CD14-positive monocyte (primary cell): ENCODE measurements around the gene KIAA0753. TPM values are rescaled to one million over a fixed set of nuclear protein-coding genes. Genes with fewer than 3 reads are reported as not detected.

Source experiments
- DNase-seq, 3 donors: peaks; one replicate each; pipeline ENCODE4 v3.0.0-alpha.2; 2011 to 2022
- H2AFZ ChIP-seq: 2 replicates; pipeline ENCODE4 v1.6.0; 2012; ENCODE audit warnings: mild to moderate bottlenecking, low read depth, low read length, inconsistent platforms; ENCODE audit not compliant: insufficient read depth, poor library complexity, severe bottlenecking
- H3K27ac ChIP-seq, 2 donors: 1 replicate in 1 of 2; 2 replicates in 1 of 2; pipeline ENCODE4 v1.5.1; 2012 to 2013; ENCODE audit warnings: low read length in 2 of 2, control low read depth in 1 of 2, inconsistent platforms in 1 of 2, low read depth in 1 of 2, mild to moderate bottlenecking in 1 of 2
- H3K27me3 ChIP-seq, 2 donors: one replicate each; pipeline versions ENCODE4 v1.6.0 to v1.6.1; 2011 to 2013; ENCODE audit warnings: low read length in 2 of 2; ENCODE audit not compliant: control insufficient read depth in 2 of 2, insufficient read depth in 2 of 2
- H3K36me3 ChIP-seq, 2 donors: replicated peaks in 1 of 2; 1 replicate in 1 of 2; 2 replicates in 1 of 2; pipeline versions ENCODE4 v1.5.1 to v1.6.1; 2012 to 2013; ENCODE audit warnings: low read length in 2 of 2, control low read depth in 1 of 2, inconsistent platforms in 1 of 2, mild to moderate bottlenecking in 1 of 2; ENCODE audit not compliant: insufficient read depth in 2 of 2, control insufficient read depth in 1 of 2
- H3K4me1 ChIP-seq, 2 donors: 1 replicate in 1 of 2; 2 replicates in 1 of 2; pipeline versions ENCODE4 v1.5.1 to v1.6.1; 2012 to 2013; ENCODE audit warnings: low read length in 2 of 2, control low read depth in 1 of 2, inconsistent platforms in 1 of 2, mild to moderate bottlenecking in 1 of 2, moderate library complexity in 1 of 2; ENCODE audit not compliant: insufficient read depth in 2 of 2, control insufficient read depth in 1 of 2
- H3K4me2 ChIP-seq: replicated peaks from 2 replicates; pipeline ENCODE3; 2012; ENCODE audit warnings: low read length, moderate library complexity, mild to moderate bottlenecking; ENCODE audit not compliant: poor library complexity, severe bottlenecking; ENCODE audit errors: extremely low read depth
- H3K4me3 ChIP-seq, 3 experiments: fragments of 200-600 bp in 1 of 3; sonication (generic) in 1 of 3; replicated peaks in 1 of 3; 1 replicate in 2 of 3; 2 replicates in 1 of 3; pipeline ENCODE4 v1.5.1; 2011 to 2013; ENCODE audit warnings: low read length in 3 of 3, mild to moderate bottlenecking in 3 of 3, control low read depth in 2 of 3, low read depth in 2 of 3, inconsistent platforms in 1 of 3, moderate library complexity in 1 of 3
- H3K79me2 ChIP-seq: 2 replicates; pipeline ENCODE4 v1.6.0; 2012; ENCODE audit warnings: mild to moderate bottlenecking, control low read depth, inconsistent platforms, low read length, moderate library complexity; ENCODE audit not compliant: insufficient read depth
- H3K9ac ChIP-seq: 2 replicates; pipeline ENCODE4 v1.6.0; 2017; ENCODE audit warnings: low read length, mild to moderate bottlenecking; ENCODE audit not compliant: insufficient read depth, poor library complexity, severe bottlenecking
- H3K9me3 ChIP-seq, 2 donors: replicated peaks in 1 of 2; 1 replicate in 1 of 2; 2 replicates in 1 of 2; pipeline versions ENCODE4 v1.5.1 to v1.6.1; 2012 to 2013; ENCODE audit warnings: low read length in 2 of 2, control low read depth in 1 of 2; ENCODE audit not compliant: control insufficient read depth in 1 of 2, insufficient read depth in 1 of 2
- H4K20me1 ChIP-seq: 2 replicates; pipeline ENCODE4 v1.6.0; 2012; ENCODE audit warnings: mild to moderate bottlenecking, low read length, control low read depth, moderate library complexity; ENCODE audit not compliant: insufficient read depth
- H3K27ac Mint-ChIP-seq, 7 donors: one replicate each; pipeline ENCODE4 v1.8.0; 2020; ENCODE audit warnings: mild to moderate bottlenecking in 7 of 7, mixed read lengths in 7 of 7, moderate library complexity in 6 of 7, inconsistent platforms in 2 of 7
- H3K27me3 Mint-ChIP-seq, 3 donors: one replicate each; pipeline ENCODE4 v1.8.0; 2021 to 2022; ENCODE audit warnings: low read depth in 3 of 3, mild to moderate bottlenecking in 3 of 3, mixed read lengths in 3 of 3, moderate library complexity in 3 of 3, inconsistent platforms in 1 of 3
- H3K36me3 Mint-ChIP-seq, 2 donors: one replicate each; pipeline ENCODE4 v1.8.0; 2020; ENCODE audit warnings: mixed read lengths in 2 of 2, inconsistent platforms in 1 of 2, mild to moderate bottlenecking in 1 of 2
- H3K4me1 Mint-ChIP-seq: one replicate; pipeline ENCODE4 v1.8.0; 2020; ENCODE audit warnings: mild to moderate bottlenecking, mixed read lengths
- H3K4me3 Mint-ChIP-seq, 2 donors: one replicate each; pipeline ENCODE4 v1.8.0; 2020; ENCODE audit warnings: mild to moderate bottlenecking in 2 of 2, mixed read lengths in 2 of 2, moderate library complexity in 1 of 2
- H3K9me3 Mint-ChIP-seq, 7 donors: one replicate each; pipeline ENCODE4 v1.8.0; 2020 to 2022; ENCODE audit warnings: mixed read lengths in 7 of 7, mild to moderate bottlenecking in 6 of 7, moderate library complexity in 6 of 7, inconsistent platforms in 2 of 7
- WGBS: methylation state at CpG from one replicate; pipeline ENCODE4 v1.1.5; 2013; ENCODE audit warnings: missing lambda C conversion rate; ENCODE audit not compliant: insufficient coverage; 5-methylcytosine and 5-hydroxymethylcytosine counted together
- intact Hi-C, 2 donors: fragments of 100-400 bp; cut with micrococcal nuclease; formaldehyde crosslinking; loops; one replicate each; pipeline versions ENCODE4 v1.15.0 to v1.15.1; 2023
- polyA plus RNA-seq, 3 donors: library from polyadenylated mRNA; depleted of rRNA in 1 of 3; unstranded in 2 of 3; stranded (reverse) in 1 of 3; fragments of 300-500 nt in 2 of 3; fragments of >200 nt in 1 of 3; fragmentation: Illumina TruSeq in 2 of 3; gene quantifications; 1 replicate in 2 of 3; 2 replicates in 1 of 3; pipeline ENCODE4 v1.2.3, GENCODE V29; 2012 to 2021
- TF ChIP-seq, protein P1 (sequence below): fragments of 200-600 bp; IDR thresholded peaks from one replicate; pipeline ENCODE4 v1.8.0; 2022; ENCODE audit warnings: antibody characterized with exemption, mild to moderate bottlenecking

KIAA0753 gene
- polyA plus RNA-seq, 3 donors: 1.7 to 6.6 (median 3.5) TPM

- TF ChIP-seq, protein P1, sequence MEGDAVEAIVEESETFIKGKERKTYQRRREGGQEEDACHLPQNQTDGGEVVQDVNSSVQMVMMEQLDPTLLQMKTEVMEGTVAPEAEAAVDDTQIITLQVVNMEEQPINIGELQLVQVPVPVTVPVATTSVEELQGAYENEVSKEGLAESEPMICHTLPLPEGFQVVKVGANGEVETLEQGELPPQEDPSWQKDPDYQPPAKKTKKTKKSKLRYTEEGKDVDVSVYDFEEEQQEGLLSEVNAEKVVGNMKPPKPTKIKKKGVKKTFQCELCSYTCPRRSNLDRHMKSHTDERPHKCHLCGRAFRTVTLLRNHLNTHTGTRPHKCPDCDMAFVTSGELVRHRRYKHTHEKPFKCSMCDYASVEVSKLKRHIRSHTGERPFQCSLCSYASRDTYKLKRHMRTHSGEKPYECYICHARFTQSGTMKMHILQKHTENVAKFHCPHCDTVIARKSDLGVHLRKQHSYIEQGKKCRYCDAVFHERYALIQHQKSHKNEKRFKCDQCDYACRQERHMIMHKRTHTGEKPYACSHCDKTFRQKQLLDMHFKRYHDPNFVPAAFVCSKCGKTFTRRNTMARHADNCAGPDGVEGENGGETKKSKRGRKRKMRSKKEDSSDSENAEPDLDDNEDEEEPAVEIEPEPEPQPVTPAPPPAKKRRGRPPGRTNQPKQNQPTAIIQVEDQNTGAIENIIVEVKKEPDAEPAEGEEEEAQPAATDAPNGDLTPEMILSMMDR: no peak
- no peak overlapping the region for H3K27ac ChIP-seq
- no peak overlapping the region for H3K27ac Mint-ChIP-seq
Measured at GRCh38 chr17:6568184-6568758, 72.2 kb downstream of the KIAA0753 start.

DNA sequence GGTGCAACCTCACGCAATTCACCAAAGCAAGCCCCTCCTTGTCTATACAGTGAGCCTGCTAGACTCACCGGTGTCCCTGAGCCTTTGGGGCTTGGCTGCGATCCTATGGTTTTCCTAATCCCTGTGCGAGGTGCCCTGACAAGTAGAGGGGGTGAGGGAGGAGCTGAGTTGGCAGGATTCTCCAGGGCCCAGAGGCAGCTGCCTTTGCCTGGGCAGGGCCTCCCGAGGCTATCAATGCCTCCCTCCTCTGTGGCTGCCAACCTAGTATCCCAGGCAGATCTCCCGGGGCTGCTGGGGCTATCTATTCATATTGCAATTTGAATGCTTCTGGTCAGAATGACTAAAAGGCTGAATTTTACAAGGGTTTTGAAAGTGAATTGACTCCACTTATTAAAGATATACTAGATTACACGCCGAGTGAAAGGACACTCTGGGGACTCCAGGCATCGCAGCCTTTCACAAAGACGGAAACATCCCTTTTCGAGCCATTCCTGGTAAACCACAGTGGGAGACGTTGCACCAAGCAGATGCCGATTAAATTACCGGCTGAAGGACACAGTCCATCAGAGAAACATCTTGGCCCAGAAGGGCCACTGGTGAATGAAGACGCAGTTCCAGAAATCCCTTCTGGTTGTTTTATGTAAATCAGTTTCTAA, 72.9 kb downstream of the KIAA0753 start:
- Mint-ChIP-seq H3K36me3 (peaks cover 0 to under 1% of the 10 kb centered on the region in 2 donors), H3K27ac (peak overlapping the region in 1 of 7 donors; percentile 25), H3K27me3 (peaks cover 3 to 14% (median 5%) of the 10 kb centered on the region in 3 donors), H3K9me3 (peaks cover 0 to 2% (median 0%) of the 10 kb centered on the region in 7 donors), H3K4me1 (no peaks in the 10 kb centered on the region), H3K4me3 (no peak overlapping the region)
- H4K20me1 ChIP-seq: no peaks in the 10 kb centered on the region
- no peak overlapping the region for H3K4me2 ChIP-seq
- DNase-seq: no peak
- no peak overlapping the region for H3K9ac ChIP-seq
- H3K79me2 ChIP-seq: no peaks in the 10 kb centered on the region
- intact Hi-C loops: no loop called here
- TF ChIP-seq, protein P1: no peak
- no peak overlapping the region for H3K27ac ChIP-seq
- 94% methylated on average over 13 of the region's 15 CpGs for WGBS
- H2AFZ ChIP-seq: no peak overlapping the region
- H3K27me3 ChIP-seq: no peaks in the 10 kb centered on the region
- H3K9me3 ChIP-seq: no peaks in the 10 kb centered on the region
- no peak overlapping the region for H3K4me3 ChIP-seq
- H3K36me3 ChIP-seq: no peaks in the 10 kb centered on the region
- H3K4me1 ChIP-seq: no peaks in the 10 kb centered on the region

More at GRCh38 chr17:6568184-6568758, 72.2 kb downstream of the KIAA0753 start:
- WGBS: 88% methylated on average over 10 of the region's 12 CpGs
- no peaks in the 10 kb centered on the region for H3K4me1 ChIP-seq
- H3K27me3 ChIP-seq: no peaks in the 10 kb centered on the region
- Mint-ChIP-seq H3K4me1 (no peaks in the 10 kb centered on the region), H3K4me3 (no peak overlapping the region), H3K36me3 (peaks cover 0 to 3% of the 10 kb centered on the region in 2 donors), H3K9me3 (peaks cover 0 to 2% (median 0%) of the 10 kb centered on the region in 7 donors), H3K27me3 (peaks cover 3 to 13% (median 3%) of the 10 kb centered on the region in 3 donors)
- H3K4me3 ChIP-seq: no peak overlapping the region
- no peaks in the 10 kb centered on the region for H3K9me3 ChIP-seq
- no peaks in the 10 kb centered on the region for H4K20me1 ChIP-seq
- no peak overlapping the region for H3K9ac ChIP-seq
- intact Hi-C loops: no loop called here
- H3K36me3 ChIP-seq: no peaks in the 10 kb centered on the region
- no peak overlapping the region for H2AFZ ChIP-seq
- H3K79me2 ChIP-seq: no peaks in the 10 kb centered on the region
- H3K4me2 ChIP-seq: no peak overlapping the region
- DNase-seq: no peak
